GM19324 (cell line): Measurements from ENCODE around the gene CFAP299.
A peak's percentile ranks its signal among the peaks of the same experiment; 100 is the strongest.
"Not testable (repeated sequence)": the region's sequence is repeated elsewhere in the genome, so short reads cannot be mapped to it uniquely, and the experiment has no call there.

Experiments used
- ATAC-seq: cut with Tn5 transposase; IDR thresholded peaks from one replicate; pipeline ENCODE4 v1.9.1; 2021; ENCODE audit warnings: mild to moderate bottlenecking, moderate library complexity; ENCODE audit not compliant: unreplicated experiment, low FRiP score

The CFAP299 gene

DNA sequence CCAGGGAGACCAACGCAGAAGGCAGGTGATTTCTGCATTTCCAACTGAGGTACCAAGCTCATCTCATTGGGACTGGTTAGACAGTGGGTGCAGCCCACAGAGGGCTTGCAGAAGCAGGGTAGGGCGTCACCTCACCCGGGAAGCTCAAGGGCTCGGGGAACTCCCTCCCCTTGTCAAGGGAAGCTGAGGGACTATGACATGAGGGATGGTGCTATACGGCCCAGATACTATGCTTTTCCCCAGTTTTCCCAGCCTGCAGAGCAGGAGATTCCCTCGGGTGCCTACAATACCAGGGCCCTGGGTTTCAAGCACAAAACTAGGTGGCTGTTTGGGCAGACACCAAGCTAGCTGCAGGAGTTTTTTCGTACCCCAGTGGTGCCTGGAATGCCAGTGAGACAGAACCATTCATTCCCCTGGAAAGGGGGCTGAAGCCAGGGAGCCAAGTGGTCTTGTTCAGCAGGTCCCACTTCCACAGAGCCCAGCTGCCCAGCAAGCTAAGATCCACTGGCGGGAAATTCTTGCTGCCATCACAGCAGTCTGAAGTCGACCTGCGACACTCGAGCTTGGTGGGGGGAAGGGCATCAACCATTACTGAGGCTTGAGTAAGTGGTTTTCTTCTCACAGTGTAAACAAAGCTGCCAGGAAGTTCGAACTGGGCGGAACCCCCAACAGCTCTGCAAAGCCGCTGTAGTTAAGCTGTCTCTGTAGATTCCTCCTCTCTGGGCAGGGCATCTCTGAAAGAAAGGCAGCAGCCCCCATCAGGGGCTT lies 103.9 kb downstream of the CFAP299 start:
- not testable (repeated sequence) for ATAC-seq

DNA sequence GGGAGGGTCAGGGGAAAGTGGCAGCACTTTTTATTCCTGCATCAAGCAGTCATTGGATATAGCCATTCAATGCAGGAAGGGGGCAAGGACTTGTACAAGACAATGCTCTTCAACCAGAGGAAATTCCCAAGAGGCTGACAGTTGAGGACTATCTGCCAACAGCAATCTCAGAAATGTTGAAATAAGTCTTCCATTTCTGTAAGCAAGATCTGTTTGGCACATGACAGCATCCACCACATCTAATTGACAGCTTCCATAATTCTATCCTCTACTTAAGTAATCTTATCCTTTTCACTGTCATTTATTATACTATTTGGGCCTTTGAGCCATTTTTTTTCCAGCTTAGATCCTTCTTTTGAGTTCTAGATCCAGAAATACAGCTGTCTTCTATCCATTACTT lies 110.7 kb downstream of the CFAP299 start:
- ATAC-seq = no peak

DNA sequence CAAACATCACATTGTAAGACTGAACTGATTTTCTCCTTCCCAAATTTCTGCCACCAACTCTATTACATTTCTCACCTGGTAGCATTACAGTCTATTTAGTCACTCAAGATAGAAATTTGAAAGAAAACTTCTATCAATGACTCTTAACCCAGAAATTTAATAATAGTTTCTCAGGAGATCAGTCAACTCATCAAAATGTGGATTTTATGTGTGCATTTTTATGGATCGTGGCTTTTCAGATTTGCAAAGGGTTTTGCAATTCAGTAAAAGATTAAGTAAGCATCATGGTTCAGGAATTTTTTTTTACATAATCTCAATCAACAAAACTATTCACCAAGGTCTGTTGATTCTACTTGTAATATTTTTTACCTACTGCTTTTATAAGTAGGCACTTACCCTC lies 111.1 kb downstream of the CFAP299 start:
- no peak for ATAC-seq

DNA sequence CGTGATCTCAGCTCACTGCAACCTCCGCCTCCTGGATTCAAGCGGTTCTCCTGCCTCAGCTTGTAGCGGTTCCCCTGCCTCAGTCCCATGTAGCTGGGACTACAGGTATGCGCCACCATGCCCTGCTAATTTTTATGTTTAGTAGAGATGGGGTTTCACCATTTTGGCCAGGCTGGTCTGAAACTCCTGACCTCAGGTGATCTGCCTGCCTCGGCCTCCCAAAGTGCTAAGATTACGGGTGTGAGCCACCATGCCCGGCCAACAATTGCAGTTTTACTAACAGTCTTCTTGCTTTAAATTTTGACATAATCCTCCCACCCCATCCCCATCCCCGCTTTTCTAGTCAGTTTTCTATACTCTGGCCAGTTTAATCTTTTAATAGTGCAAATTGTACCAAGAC lies 112.0 kb downstream of the CFAP299 start:
- no peak for ATAC-seq

DNA sequence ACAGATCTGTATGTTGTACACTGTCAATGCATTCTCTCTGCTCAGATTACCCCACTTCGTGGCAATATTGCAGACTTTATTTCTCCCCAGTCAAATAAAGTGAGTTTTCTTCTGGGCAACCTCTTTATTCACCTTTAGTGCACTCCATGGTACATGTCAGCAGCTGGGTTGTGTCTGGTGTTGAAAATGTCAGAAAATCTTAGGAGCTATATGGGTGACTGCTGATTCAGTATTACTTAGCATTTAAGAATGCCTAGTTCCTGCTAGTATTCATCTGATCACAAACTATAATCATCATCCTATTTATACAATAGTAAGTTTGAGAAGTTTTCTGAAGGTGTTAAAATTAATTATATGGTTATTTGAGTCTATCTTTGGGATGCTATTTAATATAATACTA lies 112.5 kb downstream of the CFAP299 start:
- no peak for ATAC-seq

DNA sequence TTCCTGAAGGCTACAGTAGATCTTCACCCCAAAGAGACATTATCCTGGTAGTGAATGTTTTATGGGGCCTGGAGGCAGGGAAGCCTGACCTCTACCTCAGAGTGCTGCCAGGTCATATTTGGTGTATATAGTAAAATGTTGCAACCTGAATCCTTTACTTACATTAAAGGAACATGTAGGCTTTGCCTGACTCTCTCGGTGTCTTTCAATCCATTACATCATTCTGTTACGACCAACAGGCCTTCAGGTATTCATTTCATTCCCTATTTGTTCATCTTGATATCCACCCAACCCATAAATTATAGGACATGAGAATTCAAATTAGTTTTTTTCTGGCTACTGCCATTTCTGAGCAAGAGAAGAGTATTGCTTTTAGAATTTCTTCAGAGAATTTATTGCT lies 116.5 kb downstream of the CFAP299 start:
- no peak for ATAC-seq

DNA sequence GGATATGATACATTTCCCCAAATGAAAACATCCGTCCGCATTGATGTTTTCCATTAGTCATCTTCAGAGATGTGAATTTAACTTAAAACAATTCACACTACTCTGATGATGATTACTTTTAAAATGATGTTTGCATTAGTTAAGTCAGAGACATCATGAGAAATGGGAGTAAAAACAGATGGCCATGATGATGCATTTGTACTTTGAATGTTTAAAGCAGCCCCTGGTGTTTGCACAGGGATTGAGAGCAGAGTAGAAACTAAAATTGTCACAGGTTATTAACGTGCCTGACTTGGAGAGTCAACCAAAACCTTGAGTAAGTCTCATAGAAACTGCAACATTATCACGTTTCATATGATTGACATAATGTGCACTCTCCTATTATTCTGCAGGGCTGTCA lies 117.2 kb downstream of the CFAP299 start:
- no peak for ATAC-seq

DNA sequence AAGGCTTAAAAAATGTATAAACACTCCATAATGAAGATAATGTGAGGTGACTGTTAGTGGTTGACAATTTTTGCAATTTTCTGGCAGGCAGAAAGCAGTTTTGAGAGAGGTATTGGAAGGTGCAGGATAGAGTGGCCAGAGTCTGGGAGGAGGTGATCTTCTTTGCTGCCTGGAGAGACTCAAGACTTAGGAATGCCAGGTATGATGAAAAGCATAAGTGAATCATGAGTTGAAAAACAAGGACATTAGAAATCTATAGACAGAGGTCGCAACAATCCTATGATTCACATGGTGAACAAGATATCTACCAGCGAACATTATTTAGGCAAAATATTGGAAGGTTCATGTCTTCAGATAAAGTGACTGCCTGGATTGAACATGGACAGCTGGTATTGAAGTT lies 118.5 kb downstream of the CFAP299 start:
- ATAC-seq = no peak

DNA sequence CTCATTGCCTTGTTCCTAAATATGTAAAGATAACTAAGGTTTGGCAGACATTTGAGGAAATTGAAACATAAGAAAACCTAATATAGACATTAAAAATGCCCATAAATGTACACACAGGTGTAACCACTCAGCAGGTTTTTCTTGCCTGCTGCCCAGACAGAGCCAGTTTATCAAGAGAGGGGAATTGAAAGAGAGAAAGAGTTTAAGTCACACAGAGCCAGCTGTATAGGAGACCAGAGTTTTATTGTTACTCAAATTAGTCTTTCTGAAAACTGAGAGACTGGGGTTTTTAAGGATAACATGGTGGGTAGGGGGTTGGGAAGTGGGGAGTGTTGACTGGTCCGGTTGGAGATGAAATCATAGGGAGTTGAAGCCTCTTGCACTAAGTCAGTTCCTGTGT lies 119.0 kb downstream of the CFAP299 start:
- ATAC-seq = no peak

DNA sequence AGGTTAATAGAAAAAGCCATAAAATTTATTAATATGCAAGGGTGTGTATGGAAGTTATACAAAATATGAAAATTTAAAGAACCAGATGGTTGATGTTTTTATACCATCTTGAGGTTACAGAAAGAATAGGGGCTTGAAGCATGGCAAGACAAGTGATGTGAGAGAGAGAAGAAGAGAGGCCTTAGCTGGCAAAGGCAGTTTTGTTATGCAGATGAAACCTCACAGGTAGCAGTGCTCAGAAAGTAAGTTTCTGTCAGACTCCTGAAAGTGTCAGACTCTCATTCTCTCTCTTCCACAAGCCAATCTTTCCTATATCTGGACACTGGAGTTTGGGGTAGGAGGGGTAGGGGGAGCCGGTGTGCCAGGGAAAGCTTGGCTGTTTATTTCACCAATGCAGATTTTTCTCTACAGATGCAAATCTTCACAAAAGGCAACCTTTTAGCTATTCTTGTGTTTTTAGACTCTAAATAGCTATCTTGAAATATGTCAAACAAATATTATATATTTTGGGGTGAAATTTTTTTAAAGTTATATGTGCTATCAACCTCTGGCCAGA lies 124.5 kb downstream of the CFAP299 start:
- no peak for ATAC-seq

DNA sequence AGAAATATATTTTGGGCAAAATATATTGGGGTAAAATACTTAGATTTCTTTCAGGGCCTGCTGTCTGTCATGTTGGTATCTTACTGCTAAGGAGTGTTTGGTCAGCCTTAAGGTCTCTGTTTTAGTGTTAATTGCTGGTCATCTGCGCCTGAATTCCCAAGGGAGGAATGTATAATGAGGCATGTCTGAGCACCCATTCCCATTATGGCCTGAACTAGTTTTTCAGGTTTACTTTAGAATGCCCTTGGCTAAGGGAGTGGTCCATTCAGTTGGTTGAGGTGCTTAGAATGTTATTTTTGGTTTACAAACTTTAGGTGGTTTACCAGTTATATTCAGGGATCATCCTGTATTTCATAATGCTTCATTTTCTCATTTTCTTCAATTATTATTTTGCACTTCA lies 125.9 kb downstream of the CFAP299 start:
- ATAC-seq = no peak

DNA sequence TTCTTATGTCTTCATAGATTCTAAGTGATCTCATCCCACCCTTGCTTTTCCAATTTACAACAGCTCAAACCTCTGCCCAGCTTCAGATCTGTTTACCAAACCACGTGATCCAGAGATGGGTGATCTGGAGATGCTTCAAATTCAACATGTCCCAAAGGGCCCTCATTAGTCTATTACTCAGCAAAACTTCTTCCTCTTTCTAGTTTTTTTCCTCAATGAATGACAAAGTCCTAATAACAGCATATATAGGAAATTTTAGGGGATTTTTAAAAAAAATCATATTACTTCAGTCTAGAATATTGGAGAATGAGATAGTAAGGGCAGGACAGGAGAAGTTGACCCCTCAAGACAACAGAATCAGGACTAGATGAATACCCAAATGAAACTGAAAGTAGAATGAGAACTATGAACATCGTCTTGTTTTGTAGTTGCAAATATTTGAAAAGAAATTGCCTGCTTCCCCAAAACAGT lies 127.1 kb downstream of the CFAP299 start:
- peak; percentile 56 for ATAC-seq

DNA sequence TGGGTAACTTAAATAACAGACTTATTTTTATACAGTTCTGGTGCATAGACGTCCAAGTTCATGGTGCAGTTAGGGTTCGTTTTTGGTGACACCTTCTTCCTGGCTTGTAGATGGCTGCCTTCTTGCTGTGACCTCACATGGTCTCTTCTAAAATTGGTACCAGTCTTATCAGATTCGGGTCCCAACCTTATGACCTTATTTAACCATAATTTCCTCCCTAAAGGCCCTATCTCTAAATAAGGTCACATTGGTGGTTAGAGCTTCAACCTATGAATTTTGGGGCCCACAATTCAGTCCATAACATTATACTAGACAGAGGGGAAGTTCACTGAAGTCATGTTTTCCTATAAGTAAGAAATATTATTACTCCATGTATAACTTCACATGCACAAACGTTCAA lies 128.0 kb downstream of the CFAP299 start:
- no peak for ATAC-seq

DNA sequence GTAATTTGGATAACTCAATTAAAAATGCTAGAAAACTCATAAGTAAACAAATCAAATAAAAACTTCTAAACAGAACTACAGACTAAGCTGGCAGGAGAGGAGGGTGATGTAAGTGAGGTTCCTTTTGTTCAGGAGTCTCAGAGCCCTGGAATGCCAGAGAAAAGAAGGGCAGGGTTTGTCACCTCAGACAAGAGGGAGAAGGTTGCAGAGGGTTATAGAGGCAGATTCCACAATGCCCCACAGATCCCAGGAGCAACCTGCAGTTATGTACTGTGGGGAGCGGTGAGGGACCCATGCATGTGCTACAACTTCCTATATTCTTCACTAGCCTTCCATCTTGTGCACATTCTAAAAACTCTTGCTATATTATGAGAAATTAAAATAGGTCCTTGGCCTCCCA lies 129.7 kb downstream of the CFAP299 start:
- ATAC-seq = no peak

DNA sequence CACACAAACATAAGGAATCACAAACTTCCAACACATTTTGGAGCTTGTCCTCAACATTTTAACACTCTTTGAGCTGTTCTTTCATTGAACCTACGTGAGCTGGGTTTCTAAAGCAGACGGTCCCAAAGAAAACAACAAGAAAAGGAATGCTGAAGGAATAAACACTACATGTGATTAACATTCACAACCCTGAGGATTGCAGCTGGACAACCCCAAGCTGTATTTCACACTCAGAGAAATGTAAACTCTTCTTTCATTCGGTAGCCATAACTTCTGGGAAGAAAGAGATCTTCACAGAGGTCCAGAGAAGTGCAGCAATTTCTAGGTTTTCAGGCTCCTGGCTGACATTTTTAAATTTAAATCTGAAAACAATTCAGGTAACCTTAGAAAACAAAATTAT lies 130.2 kb downstream of the CFAP299 start:
- ATAC-seq = no peak

DNA sequence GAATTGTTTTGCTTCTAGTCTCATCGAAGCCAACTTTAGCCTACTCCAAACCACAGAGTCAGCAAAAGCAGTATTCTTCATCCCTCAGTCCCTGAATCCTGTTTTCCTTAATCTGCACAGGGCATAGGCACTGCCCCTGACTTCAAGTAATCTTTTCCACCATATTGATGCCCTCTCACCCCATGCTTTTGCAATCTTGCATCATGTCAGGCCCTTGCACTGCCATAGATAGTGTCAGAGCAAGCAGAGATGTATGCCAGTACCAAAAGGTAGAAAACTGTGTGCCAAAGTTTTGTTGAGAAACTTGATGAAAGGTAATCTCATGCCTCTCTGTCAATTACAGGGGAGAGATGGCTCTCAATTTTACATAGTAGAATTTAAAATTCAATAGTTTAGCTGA lies 131.1 kb downstream of the CFAP299 start:
- no peak for ATAC-seq

DNA sequence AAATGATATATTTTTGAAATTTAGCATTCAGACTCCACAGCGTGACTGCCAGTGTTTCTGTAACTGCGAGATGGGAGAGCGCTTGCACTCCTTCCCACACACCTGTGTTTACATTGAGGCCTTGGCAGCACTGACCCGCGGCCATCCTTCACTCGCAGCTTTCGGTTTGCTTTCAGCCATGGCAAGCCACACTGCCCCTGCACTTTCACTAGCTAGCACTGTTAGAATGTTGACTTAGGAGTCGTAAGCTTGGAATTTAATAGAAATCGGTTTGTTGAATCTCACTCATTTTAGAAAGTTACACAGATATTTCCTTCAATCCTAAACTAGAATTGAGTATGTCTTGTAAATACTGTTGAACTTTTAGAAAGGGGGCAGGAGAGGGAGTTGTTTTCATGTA lies 136.2 kb downstream of the CFAP299 start:
- ATAC-seq = peak; percentile 73

DNA sequence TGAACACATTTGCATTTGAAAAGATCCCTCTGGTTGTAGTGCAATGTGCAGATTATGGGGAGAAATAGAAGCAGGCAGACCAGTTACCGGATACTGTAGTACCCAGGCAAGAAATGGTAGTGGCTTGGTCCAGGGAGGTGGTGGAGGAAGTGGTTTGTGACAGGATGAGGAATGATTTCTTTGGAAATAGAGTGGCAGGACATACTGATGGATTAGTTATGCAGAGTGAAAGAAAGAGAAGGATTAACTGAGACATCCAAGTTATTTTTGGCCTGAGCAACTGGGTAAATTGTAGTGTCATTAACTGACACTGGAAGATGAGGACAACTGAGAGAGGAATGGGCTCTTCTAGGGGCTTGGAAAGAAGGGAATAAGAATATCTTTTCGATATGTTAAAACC lies 139.7 kb downstream of the CFAP299 start:
- ATAC-seq = no peak

DNA sequence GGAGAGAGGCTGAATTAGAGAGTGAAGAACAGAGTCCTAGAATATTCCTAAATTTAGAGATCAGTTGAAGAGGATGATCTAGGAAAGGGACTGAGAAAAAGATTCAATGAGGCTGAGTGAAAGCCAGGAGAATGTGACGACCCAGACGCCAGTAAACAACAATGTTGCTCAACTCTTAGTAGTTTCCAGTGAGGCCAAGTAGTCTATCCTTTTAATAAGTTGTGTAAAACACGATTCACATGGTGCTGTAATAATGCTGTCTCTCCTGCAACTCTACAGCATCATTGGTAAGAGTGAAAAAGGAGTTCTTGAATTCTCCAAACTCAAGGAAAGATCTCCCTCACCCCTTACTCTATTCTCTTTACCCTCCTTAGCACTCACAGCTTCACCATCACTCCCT lies 140.3 kb downstream of the CFAP299 start:
- ATAC-seq = no peak

DNA sequence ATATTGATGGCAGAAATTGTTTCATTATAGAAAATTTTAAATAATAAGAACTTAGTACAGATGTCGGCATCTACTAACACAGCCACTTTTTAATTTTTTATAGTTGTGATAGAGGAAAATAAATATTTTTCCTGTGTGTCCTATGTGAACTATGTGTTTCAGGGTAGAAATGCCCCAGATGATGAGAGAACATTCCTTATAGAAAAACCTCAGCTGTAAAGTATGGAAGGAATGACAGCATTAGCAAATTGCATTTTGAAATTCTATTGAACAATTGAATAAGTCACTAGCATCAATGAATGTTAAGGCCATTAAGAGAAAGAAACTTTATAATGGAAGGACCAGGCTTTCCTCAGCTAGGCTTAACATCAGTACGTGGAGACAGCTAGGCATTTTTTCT lies 149.2 kb downstream of the CFAP299 start:
- no peak for ATAC-seq

DNA sequence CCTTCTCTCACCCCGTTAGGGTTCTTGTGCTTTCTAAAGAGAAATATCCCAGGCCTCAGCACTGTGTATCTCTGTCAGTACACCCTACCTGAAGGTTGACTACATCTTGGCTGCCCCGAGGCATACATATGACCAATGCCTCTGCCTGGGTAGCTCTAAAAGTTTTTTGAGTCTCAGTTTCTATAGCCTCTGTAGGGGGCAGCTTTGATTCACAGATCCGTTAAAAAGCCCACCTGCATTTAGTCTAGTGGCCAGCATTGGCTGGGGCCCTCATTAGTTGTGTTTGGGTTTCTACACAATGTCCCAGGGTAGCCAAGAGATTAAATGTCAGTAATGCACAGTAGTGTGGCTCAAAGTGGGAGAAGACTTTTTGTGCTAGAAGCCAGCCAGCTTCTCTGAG lies 151.1 kb downstream of the CFAP299 start:
- no peak for ATAC-seq

DNA sequence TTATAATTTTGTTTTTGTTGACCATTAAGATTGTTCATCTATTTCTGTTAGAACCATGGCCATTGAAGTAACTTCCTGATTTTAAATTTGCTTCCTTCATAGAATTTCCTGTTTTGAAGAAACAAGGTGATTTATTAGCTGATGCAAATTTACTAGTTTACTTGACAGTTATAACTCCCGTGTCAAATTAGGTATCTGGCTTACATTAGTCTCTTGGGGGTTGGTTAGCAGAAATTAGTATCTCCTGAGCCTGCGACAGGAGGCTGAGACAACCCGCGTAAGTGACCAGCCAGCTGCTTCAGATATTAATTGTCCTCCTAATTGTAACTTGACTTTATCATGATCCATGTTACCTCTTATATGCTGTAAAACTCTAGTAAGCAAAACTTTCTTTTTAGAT lies 154.3 kb downstream of the CFAP299 start:
- peak; percentile 76 for ATAC-seq
